Measurements from ENCODE around the gene SERPINB1. TPM values are rescaled to one million over a fixed set of nuclear protein-coding genes. Genes with fewer than 3 reads are reported as not detected.

Gene SERPINB1
- total RNA-seq, 4 donors from 2014 or later, result 24.8 to 79.0 (median 45.4) TPM

- WGBS, 2 donors (ENCODE audit: low coverage in 1 of 2), result 22 to 43% methylated on average over 2 to 4 of the region's 4 CpGs
- peaks cover 3% of the 10 kb centered on the region for H3K27me3 ChIP-seq
- H3K4me1 ChIP-seq, result peaks cover 0 to 6% (median 0%) of the 10 kb centered on the region in 3 donors
- no peaks in the 10 kb centered on the region for H3K9me3 ChIP-seq
- H3K27ac ChIP-seq, result peak overlapping the region in 3 of 4 donors; percentile 26 to 56 (median 37)
- no peak overlapping the region for H3K4me3 ChIP-seq
- no peak for TF ChIP-seq POLR2A (IDR thresholded peaks at IDR 0.05)
- TF ChIP-seq POLR2AphosphoS5 (IDR thresholded peaks at IDR 0.05), result peak; percentile 32
- no peak for TF ChIP-seq EP300 (IDR thresholded peaks at IDR 0.05)
- no peak for TF ChIP-seq CTCF (IDR thresholded peaks at IDR 0.05)
- ATAC-seq, result no peak
- no peaks in the 10 kb centered on the region for H3K36me3 ChIP-seq
Observed at GRCh38 chr6:2865694-2866151, 24.1 kb upstream of the SERPINB1 start.

DNA sequence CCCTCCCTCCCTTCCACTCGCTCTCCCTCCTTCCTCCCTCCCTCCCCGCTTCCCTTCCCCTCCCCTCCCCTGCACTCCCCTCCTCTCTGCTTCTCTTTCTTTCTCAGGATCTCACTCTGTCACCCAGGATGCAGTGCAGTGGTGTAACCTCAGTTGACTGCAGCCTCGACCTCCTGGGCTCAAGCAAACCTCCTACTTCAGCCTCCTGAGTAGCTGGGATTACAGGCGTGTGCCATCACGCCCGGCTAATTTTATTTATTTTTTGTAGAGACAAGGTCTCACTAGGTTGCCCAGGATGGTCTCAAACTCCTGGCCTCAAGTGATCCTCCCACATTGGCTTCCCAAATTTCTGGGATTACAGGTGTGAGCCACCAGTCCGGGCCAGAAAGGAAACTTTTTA lies 23.6 kb upstream of the SERPINB1 start:
- WGBS, 2 donors (ENCODE audit: low coverage in 1 of 2), result 94% methylated on average over 5 of the region's 7 CpGs; no CpG with 5 or more reads in 1 of the 2 donors
- H3K27ac ChIP-seq, result peak overlapping the region in 1 of 4 donors; percentile 56
- no peak for TF ChIP-seq POLR2A (IDR thresholded peaks at IDR 0.05)
- no peak for TF ChIP-seq EP300 (IDR thresholded peaks at IDR 0.05)
- H3K27me3 ChIP-seq, result peaks cover 3% of the 10 kb centered on the region
- H3K4me1 ChIP-seq, result peaks cover 0 to 6% (median 0%) of the 10 kb centered on the region in 3 donors
- H3K9me3 ChIP-seq, result no peaks in the 10 kb centered on the region
- no peak overlapping the region for H3K4me3 ChIP-seq
- no peaks in the 10 kb centered on the region for H3K36me3 ChIP-seq
- ATAC-seq, result no peak

DNA sequence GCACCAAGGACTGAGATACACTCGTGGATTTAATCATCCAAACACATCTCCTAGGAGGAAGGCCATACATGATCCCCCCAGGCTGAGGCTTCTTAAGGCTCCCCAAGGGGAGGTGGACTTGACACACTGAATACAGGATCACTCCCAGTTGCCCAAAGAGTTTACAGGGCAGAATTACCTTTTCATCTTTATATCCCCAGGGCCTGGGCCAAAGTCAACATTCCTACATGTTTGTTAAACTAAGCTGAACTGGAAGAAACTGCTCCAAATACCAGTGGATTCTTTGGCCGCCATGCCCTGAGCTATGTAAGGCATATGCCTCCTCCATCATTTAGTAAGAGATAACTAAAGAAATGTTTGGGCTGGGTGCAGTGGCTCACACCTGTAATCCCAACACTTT lies 22.2 kb upstream of the SERPINB1 start:
- H3K4me3 ChIP-seq, result no peak overlapping the region
- no peak overlapping the region for H3K27ac ChIP-seq
- no peaks in the 10 kb centered on the region for H3K36me3 ChIP-seq
- no peak for ATAC-seq
- H3K27me3 ChIP-seq, result peaks cover 3% of the 10 kb centered on the region
- 80 to 83% methylated on average over 2 of the region's 2 CpGs for WGBS, 2 donors (ENCODE audit: low coverage in 1 of 2)
- peaks cover 0 to 8% (median 0%) of the 10 kb centered on the region in 3 donors for H3K4me1 ChIP-seq
- TF ChIP-seq POLR2AphosphoS5 (IDR thresholded peaks at IDR 0.05) (no peak), EP300 (IDR thresholded peaks at IDR 0.05) (no peak), CTCF (IDR thresholded peaks at IDR 0.05) (no peak), POLR2A (IDR thresholded peaks at IDR 0.05) (no peak)
- H3K9me3 ChIP-seq, result no peaks in the 10 kb centered on the region

- Histone ChIP-seq H3K27me3 (peaks cover 3% of the 10 kb centered on the region), H3K4me3 (no peak overlapping the region), H3K9me3 (no peaks in the 10 kb centered on the region), H3K36me3 (no peaks in the 10 kb centered on the region), H3K4me1 (peaks cover 0 to 18% (median 3%) of the 10 kb centered on the region in 3 donors), H3K27ac (no peak overlapping the region)
- 49 to 100% methylated on average over 2 to 3 of the region's 3 CpGs for WGBS, 2 donors (ENCODE audit: low coverage in 1 of 2)
- ATAC-seq, result no peak
- TF ChIP-seq EP300 (IDR thresholded peaks at IDR 0.05), result no peak
- TF ChIP-seq POLR2A (IDR thresholded peaks at IDR 0.05), result no peak
- TF ChIP-seq CTCF (IDR thresholded peaks at IDR 0.05), result no peak
- TF ChIP-seq POLR2AphosphoS5 (IDR thresholded peaks at IDR 0.05), result no peak
Observed at GRCh38 chr6:2862712-2863181, 21.1 kb upstream of the SERPINB1 start.

DNA sequence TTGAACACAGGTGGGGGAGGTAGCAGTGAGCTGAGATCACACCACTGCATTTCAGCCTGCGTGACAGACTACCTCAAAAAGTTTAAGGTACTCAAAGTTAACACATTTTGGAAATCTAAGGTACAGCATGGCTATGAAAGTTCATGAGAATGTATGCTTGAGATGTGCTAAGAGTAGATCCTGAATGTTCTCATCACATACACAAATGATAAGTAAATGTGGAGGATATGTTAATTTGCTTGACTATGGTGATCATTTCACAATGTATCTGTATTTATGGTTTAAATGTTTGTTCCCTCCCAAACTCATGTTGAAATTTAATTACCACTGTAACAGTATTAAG lies 20.1 kb upstream of the SERPINB1 start:
- Histone ChIP-seq H3K9me3 (no peaks in the 10 kb centered on the region), H3K4me1 (peaks cover 0 to 21% (median 3%) of the 10 kb centered on the region in 3 donors), H3K27me3 (peaks cover 3% of the 10 kb centered on the region), H3K27ac (no peak overlapping the region), H3K4me3 (no peak overlapping the region), H3K36me3 (no peaks in the 10 kb centered on the region)
- 83 to 100% methylated on average over 1 of the region's 1 CpG for WGBS, 2 donors (ENCODE audit: low coverage in 1 of 2)
- ATAC-seq, result no peak
- TF ChIP-seq POLR2A (IDR thresholded peaks at IDR 0.05) (no peak), EP300 (IDR thresholded peaks at IDR 0.05) (no peak), CTCF (IDR thresholded peaks at IDR 0.05) (no peak), POLR2AphosphoS5 (IDR thresholded peaks at IDR 0.05) (no peak)

Measured in gastroesophageal sphincter (tissue), 4 donors.